GM21515 (cell line): ENCODE data around the gene SPATS2L.
A peak's percentile ranks its signal among the peaks of the same experiment; 100 is the strongest.

Experiments used
- ATAC-seq: cut with Tn5 transposase; IDR thresholded peaks from one replicate; pipeline ENCODE4 v1.9.1; 2021; ENCODE audit not compliant: unreplicated experiment

Gene SPATS2L

DNA sequence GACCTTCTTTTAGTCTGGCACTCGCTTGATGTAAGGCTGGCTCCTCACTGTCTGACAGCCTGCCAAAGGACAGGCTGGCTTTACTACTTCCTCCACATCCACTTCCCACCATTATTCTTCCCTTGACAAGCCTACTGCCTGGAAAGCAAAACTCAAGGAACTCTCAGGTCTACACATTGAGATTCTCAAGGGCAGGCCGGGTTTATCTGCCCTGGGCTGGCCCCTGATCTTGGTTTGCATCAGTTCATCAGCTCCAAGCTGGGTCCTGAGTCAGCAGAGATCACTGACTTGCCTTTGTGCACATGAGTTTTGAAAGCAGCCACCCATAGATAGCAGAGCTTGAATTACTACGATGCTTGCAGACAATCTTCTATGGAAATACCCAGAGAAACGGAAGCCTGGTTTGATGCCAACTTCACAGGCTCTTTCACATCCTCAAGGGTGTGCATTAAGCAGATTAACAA is 149.5 kb downstream of the SPATS2L start:
- ATAC-seq, result peak; percentile 44

DNA sequence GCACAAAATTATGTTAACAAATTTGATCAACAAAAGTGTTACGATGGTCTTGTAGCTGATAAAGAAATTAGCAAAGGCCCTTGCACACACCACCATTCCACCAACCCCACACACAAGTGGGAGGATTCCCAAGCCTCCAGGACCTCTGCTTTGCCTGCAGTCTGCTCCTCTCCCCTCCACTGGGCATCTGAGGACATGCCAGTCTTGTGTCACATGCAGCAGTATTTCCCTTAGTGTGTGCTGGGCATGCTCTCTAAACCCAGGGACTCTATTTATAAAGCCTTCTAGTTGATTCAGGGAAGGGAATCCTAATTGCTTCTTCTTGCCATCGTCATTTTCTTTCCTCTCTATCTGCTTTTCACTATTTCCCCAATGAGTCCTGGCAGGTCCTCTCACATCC is 150.1 kb downstream of the SPATS2L start:
- no peak for ATAC-seq

- ATAC-seq, result no peak
These were observed 152.6 kb downstream of the SPATS2L start for GRCh38 chr2:200459101-200459500.

- ATAC-seq, result no peak
These were observed 155.6 kb downstream of the SPATS2L start for GRCh38 chr2:200461846-200462710.

GRCh38 chr2:200463452-200463851 is 157.0 kb downstream of the SPATS2L start:
- ATAC-seq, result no peak

- no peak for ATAC-seq
These were observed 160.2 kb downstream of the SPATS2L start for GRCh38 chr2:200466425-200467418.

- no peak for ATAC-seq
These were observed 161.6 kb downstream of the SPATS2L start for GRCh38 chr2:200467806-200468681.

DNA sequence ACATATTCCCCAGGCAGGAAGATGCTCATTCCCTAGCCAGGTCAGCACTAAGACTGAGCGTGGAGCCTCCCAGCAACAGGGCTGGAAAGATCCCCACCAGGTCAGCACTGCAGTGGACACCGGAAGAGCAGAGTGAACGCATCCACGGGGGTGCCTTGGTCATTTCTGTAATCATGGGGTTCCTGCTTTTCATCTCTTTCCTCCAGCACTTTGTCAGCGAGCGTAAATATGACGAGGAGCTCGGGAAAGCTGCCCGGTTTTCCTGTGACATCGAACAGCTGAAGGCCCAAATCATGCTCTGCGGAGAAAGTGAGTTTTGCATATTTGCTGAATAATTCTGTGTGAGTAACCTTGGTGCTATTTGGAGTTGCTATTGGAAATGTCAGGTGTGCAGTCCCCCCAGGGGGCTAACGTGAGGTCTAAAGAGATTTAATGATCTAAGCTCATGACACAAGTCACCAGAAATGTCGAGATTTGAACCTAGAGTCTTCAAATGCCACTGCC is 163.3 kb downstream of the SPATS2L start:
- no peak for ATAC-seq

DNA sequence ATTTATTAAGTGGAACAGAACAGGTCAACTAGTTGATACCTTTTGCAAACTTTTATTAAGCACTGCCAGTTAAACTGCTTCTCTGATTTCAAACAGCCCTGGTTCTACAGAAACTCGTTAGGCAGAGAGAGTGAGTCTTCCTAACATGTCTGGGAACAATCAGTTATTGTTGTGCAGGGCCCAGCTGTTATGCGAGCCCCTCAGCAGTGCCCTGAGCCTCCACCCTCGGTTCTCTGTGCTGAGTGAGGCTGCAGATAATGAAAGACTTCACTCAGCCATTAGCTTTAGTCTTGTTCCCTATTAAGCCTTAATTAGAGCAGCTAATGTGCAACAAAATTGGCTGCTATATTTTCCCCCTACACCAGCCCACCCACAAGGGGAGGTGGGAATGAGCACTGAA is 163.7 kb downstream of the SPATS2L start:
- ATAC-seq, result no peak

GRCh38 chr2:200471324-200471848 is 164.9 kb downstream of the SPATS2L start:
- peak; percentile 71 for ATAC-seq

DNA sequence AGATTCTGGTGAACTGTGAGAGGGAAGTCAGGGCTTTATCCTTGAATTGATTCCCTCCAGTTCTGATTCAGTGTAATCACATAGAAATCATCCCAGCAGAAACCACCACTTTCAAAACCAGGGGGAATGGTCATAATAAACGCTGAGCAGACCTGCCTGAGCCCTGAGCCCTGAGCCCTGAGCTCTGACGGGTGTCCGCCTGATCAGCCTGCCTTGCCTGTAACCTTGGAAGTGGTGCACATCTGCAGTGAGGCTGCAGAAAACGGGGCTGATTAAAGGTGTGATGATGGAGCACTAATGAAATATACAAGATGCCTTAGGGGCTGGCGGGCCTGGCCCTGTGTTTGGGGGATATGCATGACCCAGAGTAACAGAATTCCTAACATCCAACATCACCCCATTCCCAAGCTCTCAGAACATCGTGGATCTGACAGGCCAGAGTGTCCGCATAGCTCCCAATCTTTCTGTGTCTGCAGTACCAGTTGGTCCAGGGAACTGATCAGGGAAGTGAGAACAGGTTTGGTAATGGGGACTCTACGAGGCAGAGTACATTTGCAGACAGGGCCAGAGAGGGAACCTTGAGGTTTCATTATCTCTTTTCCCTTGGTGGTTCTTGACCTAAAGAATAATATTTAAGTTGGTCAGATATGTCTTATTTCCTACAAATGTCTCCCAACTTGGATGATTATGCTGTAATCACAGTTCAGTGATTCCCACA is 165.6 kb downstream of the SPATS2L start:
- ATAC-seq, result peak; percentile 34

- no peak for ATAC-seq
These were observed 166.5 kb downstream of the SPATS2L start for GRCh38 chr2:200472853-200473464.

DNA sequence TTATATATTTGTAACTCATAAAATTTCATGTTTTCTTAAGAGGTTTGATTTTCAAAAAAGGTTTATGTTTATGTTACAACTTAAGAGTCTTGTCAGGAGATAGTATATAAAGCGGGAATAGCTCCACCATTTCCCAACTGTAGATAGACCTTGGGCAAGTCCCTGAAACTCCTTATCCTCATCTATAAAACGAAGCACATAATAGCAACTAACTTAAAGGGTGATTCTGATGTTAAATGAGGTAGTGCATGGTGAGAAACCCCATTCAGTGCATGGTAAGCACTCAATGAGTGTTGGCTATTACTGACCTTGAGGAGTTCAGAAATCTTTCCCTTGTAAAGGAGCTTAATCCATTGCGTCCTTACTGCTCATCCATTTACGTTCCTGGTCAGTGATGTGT is 169.3 kb downstream of the SPATS2L start:
- ATAC-seq, result no peak

DNA sequence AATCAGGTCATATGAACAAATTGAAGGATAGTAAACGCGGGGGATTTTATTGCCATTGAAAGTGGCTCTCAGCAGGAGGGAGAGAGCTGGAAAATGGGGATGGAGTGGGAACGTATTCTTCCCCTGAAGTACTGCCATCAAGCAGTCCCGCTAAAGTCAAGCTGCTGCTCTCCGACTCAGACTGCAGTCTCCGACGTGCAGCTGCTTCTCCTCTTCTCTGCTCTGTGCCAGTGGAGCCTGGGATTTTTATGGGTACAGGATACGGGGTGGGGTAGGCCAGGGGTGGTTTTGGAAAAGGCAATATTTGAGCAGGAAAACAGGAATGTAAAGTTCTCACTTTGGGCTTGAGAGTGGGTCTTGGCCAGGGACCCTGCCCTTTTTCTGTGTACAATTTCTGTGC is 170.3 kb downstream of the SPATS2L start:
- no peak for ATAC-seq

- no peak for ATAC-seq
These were observed 171.2 kb downstream of the SPATS2L start for GRCh38 chr2:200477667-200478131.

- ATAC-seq, result no peak
These were observed 173.3 kb downstream of the SPATS2L start for GRCh38 chr2:200479692-200480265.

- no peak for ATAC-seq
These were observed 175.7 kb downstream of the SPATS2L start for GRCh38 chr2:200482194-200482593.

DNA sequence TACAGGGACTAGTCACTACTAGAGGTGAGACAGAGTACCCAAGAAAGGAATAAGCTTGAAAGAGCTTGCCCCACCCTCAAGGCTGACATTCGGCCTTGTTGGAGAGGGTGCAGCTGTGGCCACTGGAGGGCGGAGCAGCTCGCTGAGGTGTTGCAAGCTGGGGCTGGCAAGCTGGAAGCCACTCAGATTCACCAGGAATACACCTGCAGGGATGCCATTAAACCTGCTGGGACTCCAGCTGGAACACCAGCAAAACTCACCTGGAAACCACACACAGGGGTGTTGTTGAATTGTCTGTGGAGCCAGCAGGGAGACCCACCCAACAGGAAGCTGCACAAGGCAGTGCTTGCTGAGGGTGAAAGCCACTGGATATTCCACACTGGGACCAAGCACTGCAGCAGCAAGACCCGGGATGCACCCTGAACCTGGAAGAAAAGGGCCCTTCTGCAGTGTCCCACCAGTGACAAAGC is 177.3 kb downstream of the SPATS2L start:
- ATAC-seq, result peak; percentile 57
